ENCODE results near the gene TENT4A.

TENT4A gene

GRCh38 chr5:6775571-6775970 is 62.3 kb downstream of the TENT4A start:
- no peak for DNase-seq

- no peak for DNase-seq
Measured at GRCh38 chr5:6780802-6781391, 67.7 kb downstream of the TENT4A start.

GRCh38 chr5:6781716-6782115 is 68.5 kb downstream of the TENT4A start:
- no peak for DNase-seq

- no peak for DNase-seq
Measured at GRCh38 chr5:6783787-6784186, 70.6 kb downstream of the TENT4A start.

GRCh38 chr5:6784481-6784880 is 71.2 kb downstream of the TENT4A start:
- no peak for DNase-seq

- no peak for DNase-seq
Measured at GRCh38 chr5:6785161-6785860, 72.1 kb downstream of the TENT4A start.

GRCh38 chr5:6785861-6786180 is 72.6 kb downstream of the TENT4A start:
- no peak for DNase-seq

GRCh38 chr5:6786786-6787495 is 73.7 kb downstream of the TENT4A start:
- no peak for DNase-seq

GRCh38 chr5:6787941-6788340 is 74.7 kb downstream of the TENT4A start:
- no peak for DNase-seq

GRCh38 chr5:6788439-6788838 is 75.2 kb downstream of the TENT4A start:
- DNase-seq: no peak

- DNase-seq: no peak
Measured at GRCh38 chr5:6788956-6789649, 75.9 kb downstream of the TENT4A start.

- no peak for DNase-seq
Measured at GRCh38 chr5:6790346-6790865, 77.2 kb downstream of the TENT4A start.

- DNase-seq: no peak
Measured at GRCh38 chr5:6791031-6791430, 77.8 kb downstream of the TENT4A start.

GRCh38 chr5:6792376-6792775 is 79.1 kb downstream of the TENT4A start:
- no peak for DNase-seq

- DNase-seq: no peak
Measured at GRCh38 chr5:6792911-6793471, 79.8 kb downstream of the TENT4A start.

- no peak for DNase-seq
Measured at GRCh38 chr5:6801236-6801635, 88.0 kb downstream of the TENT4A start.

GRCh38 chr5:6803981-6804550 is 90.8 kb downstream of the TENT4A start:
- no peak for DNase-seq

- no peak for DNase-seq
Measured at GRCh38 chr5:6804766-6805501, 91.7 kb downstream of the TENT4A start.

GRCh38 chr5:6805841-6806240 is 92.6 kb downstream of the TENT4A start:
- DNase-seq: no peak

Data from femur (tissue), 1 donor.